ENCODE measurements around the gene SLC9A3. TPM values are rescaled to one million over a fixed set of nuclear protein-coding genes. Genes with fewer than 3 reads are reported as not detected.
A peak's percentile ranks its signal among the peaks of the same experiment; 100 is the strongest.

The SLC9A3 gene
- total and polyA plus RNA-seq, 8 donors, result 0.60 to 1.9 (median 0.95) TPM

GRCh38 chr5:452978-453710 lies 71.1 kb downstream of the SLC9A3 start:
- no peaks in the 10 kb centered on the region for H3K9me3 ChIP-seq
- no peak for TF ChIP-seq CTCF (IDR thresholded peaks at IDR 0.05)
- no peak overlapping the region for H3K4me3 ChIP-seq
- peaks cover 0 to 55% (median 13%) of the 10 kb centered on the region in 3 donors for H3K36me3 ChIP-seq
- H3K4me1 ChIP-seq, result no peaks in the 10 kb centered on the region
- DNase-seq (peak in 2 of 6 donors; percentile 1 to 30), FAIRE-seq (no peak), ATAC-seq (no peak)
- intact Hi-C loops (cut with DNase I), result no loop called here
- H3K27me3 ChIP-seq, result no peaks in the 10 kb centered on the region
- 97 to 98% methylated on average over 17 of the region's 17 CpGs for WGBS, 2 donors
- H3K27ac ChIP-seq, result no peak overlapping the region

GRCh38 chr5:451587-452458 lies 72.4 kb downstream of the SLC9A3 start:
- no peak for ATAC-seq
- no peaks in the 10 kb centered on the region for H3K27me3 ChIP-seq

GRCh38 chr5:449151-449550 lies 75.1 kb downstream of the SLC9A3 start:
- no peaks in the 10 kb centered on the region for H3K9me3 ChIP-seq
- peaks cover 0 to 1% (median 0%) of the 10 kb centered on the region in 3 donors for H3K4me1 ChIP-seq
- 92 to 94% methylated on average over 5 of the region's 5 CpGs for WGBS, 2 donors
- intact Hi-C loops (cut with DNase I), result no loop called here
- H3K36me3 ChIP-seq, result peaks cover 0 to 47% (median 19%) of the 10 kb centered on the region in 3 donors
- FAIRE-seq, result no peak
- DNase-seq, result no peak
- no peak for TF ChIP-seq CTCF (IDR thresholded peaks at IDR 0.05)
- H3K27me3 ChIP-seq, result no peaks in the 10 kb centered on the region
- no peak overlapping the region for H3K27ac ChIP-seq
- ATAC-seq, result no peak
- H3K4me3 ChIP-seq, result no peak overlapping the region

More at GRCh38 chr5:451587-452458, 72.4 kb downstream of the SLC9A3 start:
- Histone ChIP-seq H3K27ac (no peak overlapping the region), H3K4me3 (no peak overlapping the region), H3K4me1 (no peaks in the 10 kb centered on the region), H3K36me3 (peaks cover 0 to 50% (median 21%) of the 10 kb centered on the region in 3 donors), H3K9me3 (no peaks in the 10 kb centered on the region)
- no peak for FAIRE-seq
- TF ChIP-seq CTCF (IDR thresholded peaks at IDR 0.05), result no peak
- 79 to 89% methylated on average over 5 of the region's 5 CpGs for WGBS, 2 donors
- intact Hi-C loops (cut with DNase I), result no loop called here
- no peak for DNase-seq

- no peaks in the 10 kb centered on the region for H3K9me3 ChIP-seq
- H3K27me3 ChIP-seq, result no peaks in the 10 kb centered on the region
- no peak for FAIRE-seq
- DNase-seq, result no peak
- TF ChIP-seq CTCF (IDR thresholded peaks at IDR 0.05), result no peak
- no peak overlapping the region for H3K4me3 ChIP-seq
- H3K4me1 ChIP-seq, result peaks cover 0 to 5% (median 0%) of the 10 kb centered on the region in 3 donors
- 86 to 91% methylated on average over 12 of the region's 12 CpGs for WGBS, 2 donors
- intact Hi-C loops (cut with DNase I), result no loop called here
- no peak overlapping the region for H3K27ac ChIP-seq
- ATAC-seq, result no peak
- H3K36me3 ChIP-seq, result peaks cover 0 to 43% (median 16%) of the 10 kb centered on the region in 3 donors
Observed at GRCh38 chr5:448766-449090, 75.5 kb downstream of the SLC9A3 start.

Measured in pancreas (tissue), 10 donors.